ENCODE measurements around the gene ASCL3.

DNA sequence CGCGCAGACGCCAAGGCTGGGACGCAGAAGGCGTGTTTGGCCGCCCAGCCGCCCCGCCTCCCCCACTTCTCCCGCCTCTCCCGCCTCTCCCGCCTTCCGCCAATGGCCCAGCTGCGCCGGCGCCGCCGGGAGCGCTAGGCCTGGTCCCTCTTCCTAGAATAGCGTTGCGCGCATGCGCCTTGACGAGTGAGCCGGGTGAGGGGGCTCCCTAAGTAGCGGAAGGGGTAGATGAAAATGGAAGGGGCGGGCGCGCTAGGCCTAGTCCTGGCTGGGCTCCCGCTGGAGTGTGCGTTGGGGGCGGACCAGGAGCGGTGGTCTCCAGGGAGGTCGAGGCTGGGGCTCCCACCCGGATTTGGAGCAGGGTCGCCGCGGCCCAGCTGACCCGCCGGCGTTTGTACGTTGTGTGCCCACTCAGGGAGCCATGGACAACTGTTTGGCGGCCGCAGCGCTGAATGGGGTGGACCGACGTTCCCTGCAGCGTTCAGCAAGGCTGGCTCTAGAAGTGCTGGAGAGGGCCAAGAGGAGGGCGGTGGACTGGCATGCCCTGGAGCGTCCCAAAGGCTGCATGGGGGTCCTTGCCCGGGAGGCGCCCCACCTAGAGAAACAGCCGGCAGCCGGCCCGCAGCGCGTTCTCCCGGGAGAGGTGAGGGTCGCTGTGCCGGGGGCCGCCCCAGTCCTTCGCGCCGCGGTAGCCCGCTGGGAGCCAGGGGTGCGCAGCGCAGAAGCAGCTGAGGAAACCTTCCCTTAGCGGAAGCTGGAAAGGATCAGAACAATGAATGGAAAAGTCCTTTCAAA, 31.6 kb downstream of the ASCL3 start, which contains the start of gene AKIP1:
- no peak for TF ChIP-seq POLR2AphosphoS5 (IDR thresholded peaks at IDR 0.05; ENCODE audit: low read depth, low read length)
- no peak for TF ChIP-seq POLR2A (IDR thresholded peaks at IDR 0.05; ENCODE audit: low read depth, low read length)

All from GM12891 (cell line).